ENCODE results near the gene GMEB2. TPM values are rescaled to one million over a fixed set of nuclear protein-coding genes. Genes with fewer than 3 reads are reported as not detected.

GMEB2 gene
- total RNA-seq, 1 experiment from 2014 or later: 19.6 TPM

GRCh38 chr20:63563225-63563935, 63.5 kb downstream of the GMEB2 start:
- BruUV-seq (replicated peaks): no TSS peak

GRCh38 chr20:63562461-63563224, 64.3 kb downstream of the GMEB2 start:
- ChIA-PET POLR2A (interaction anchor here (1.5 kb wide), 1 partner anchor 11 kb away, joined by 5 read pairs; the partner anchor contains the start of gene HELZ2), CTCF (interaction anchor here (0.8 kb wide), 1 partner anchor 25 kb away, joined by 3 read pairs; no protein-coding TSS in a partner anchor)
- Mint-ChIP-seq H3K9me3 (ENCODE audit: unreplicated experiment) (no peaks in the 10 kb centered on the region), H3K4me3 (ENCODE audit: unreplicated experiment) (no peak overlapping the region), H3K27me3 (ENCODE audit: insufficient read depth, unreplicated experiment) (no peaks in the 10 kb centered on the region), H3K27ac (ENCODE audit: low read depth, unreplicated experiment) (no peak overlapping the region), H3K36me3 (ENCODE audit: insufficient read depth, unreplicated experiment) (no peaks in the 10 kb centered on the region), H3K4me1 (ENCODE audit: insufficient read depth, unreplicated experiment) (no peaks in the 10 kb centered on the region)
- intact Hi-C loops (cut with micrococcal nuclease): no loop called here
- BruUV-seq (replicated peaks): no TSS peak
- no peak for DNase-seq (ENCODE audit: unreplicated experiment)
- TF ChIP-seq, protein P1, sequence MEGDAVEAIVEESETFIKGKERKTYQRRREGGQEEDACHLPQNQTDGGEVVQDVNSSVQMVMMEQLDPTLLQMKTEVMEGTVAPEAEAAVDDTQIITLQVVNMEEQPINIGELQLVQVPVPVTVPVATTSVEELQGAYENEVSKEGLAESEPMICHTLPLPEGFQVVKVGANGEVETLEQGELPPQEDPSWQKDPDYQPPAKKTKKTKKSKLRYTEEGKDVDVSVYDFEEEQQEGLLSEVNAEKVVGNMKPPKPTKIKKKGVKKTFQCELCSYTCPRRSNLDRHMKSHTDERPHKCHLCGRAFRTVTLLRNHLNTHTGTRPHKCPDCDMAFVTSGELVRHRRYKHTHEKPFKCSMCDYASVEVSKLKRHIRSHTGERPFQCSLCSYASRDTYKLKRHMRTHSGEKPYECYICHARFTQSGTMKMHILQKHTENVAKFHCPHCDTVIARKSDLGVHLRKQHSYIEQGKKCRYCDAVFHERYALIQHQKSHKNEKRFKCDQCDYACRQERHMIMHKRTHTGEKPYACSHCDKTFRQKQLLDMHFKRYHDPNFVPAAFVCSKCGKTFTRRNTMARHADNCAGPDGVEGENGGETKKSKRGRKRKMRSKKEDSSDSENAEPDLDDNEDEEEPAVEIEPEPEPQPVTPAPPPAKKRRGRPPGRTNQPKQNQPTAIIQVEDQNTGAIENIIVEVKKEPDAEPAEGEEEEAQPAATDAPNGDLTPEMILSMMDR (IDR thresholded peaks at IDR 0.05; ENCODE audit: unreplicated experiment): no peak

More at GRCh38 chr20:63563225-63563935, 63.5 kb downstream of the GMEB2 start:
- DNase-seq (ENCODE audit: unreplicated experiment): no peak
- CTCF ChIA-PET: no interaction called here
- TF ChIP-seq, protein P1 (IDR thresholded peaks at IDR 0.05; ENCODE audit: unreplicated experiment): no peak
- Mint-ChIP-seq H3K36me3 (ENCODE audit: insufficient read depth, unreplicated experiment) (no peaks in the 10 kb centered on the region), H3K27ac (ENCODE audit: low read depth, unreplicated experiment) (no peak overlapping the region), H3K9me3 (ENCODE audit: unreplicated experiment) (no peaks in the 10 kb centered on the region), H3K4me1 (ENCODE audit: insufficient read depth, unreplicated experiment) (no peaks in the 10 kb centered on the region), H3K4me3 (ENCODE audit: unreplicated experiment) (no peak overlapping the region), H3K27me3 (ENCODE audit: insufficient read depth, unreplicated experiment) (no peaks in the 10 kb centered on the region)
- intact Hi-C loops (cut with micrococcal nuclease): no loop called here
- POLR2A ChIA-PET: interaction anchor here (1.5 kb wide), 1 partner anchor 10 kb away, joined by 5 read pairs; the partner anchor contains the start of gene HELZ2

DNA sequence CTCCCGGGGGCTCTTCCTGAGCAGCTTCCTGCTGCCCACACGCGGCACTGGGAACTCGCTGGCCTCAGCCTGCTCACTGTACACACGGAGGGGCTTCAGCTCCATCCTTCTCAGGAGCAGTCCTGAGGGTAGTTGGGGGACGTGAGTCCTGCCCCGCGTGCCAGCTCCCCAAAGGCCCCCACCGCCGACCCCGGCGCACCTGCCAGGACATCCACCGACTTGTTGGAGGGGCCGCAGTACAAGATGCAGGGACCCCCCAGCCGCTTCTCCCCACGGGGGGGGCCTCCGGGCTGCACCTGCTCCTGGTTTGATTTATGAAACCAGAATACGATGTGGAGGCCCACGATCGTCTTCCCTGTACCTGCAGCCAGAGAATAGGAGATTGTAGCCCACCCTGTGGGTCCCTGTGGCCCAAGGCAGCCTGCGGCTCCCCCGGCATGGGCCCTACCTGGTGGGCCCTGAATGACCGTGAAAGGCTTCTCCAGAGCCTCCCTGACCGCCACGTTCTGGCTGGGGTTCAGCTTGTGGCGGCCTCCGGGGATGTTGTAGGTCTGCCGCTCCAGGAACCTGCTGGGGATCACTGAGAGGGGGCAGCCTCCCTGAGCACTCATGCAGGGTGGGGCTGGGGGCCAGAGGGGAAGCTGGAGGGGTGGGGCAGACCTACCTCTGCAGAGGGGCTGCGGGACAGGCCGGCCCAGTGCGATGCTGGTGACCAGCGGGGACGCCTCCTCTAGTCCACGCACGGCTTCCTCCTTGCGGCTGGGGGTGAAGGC, 65.1 kb downstream of the GMEB2 start:
- no peaks in the 10 kb centered on the region for H3K4me1 Mint-ChIP-seq (ENCODE audit: insufficient read depth, unreplicated experiment)
- no peaks in the 10 kb centered on the region for H3K27me3 Mint-ChIP-seq (ENCODE audit: insufficient read depth, unreplicated experiment)
- TF ChIP-seq, protein P1 (IDR thresholded peaks at IDR 0.05; ENCODE audit: unreplicated experiment): no peak
- no peaks in the 10 kb centered on the region for H3K9me3 Mint-ChIP-seq (ENCODE audit: unreplicated experiment)
- ChIA-PET CTCF (interaction anchor here (0.5 to 0.8 kb wide), 2 partner anchors 16 to 24 kb away, joined by 3 to 4 read pairs; no protein-coding TSS in a partner anchor), POLR2A (no interaction called here)
- H3K36me3 Mint-ChIP-seq (ENCODE audit: insufficient read depth, unreplicated experiment): no peaks in the 10 kb centered on the region
- no peak overlapping the region for H3K27ac Mint-ChIP-seq (ENCODE audit: low read depth, unreplicated experiment)
- H3K4me3 Mint-ChIP-seq (ENCODE audit: unreplicated experiment): no peak overlapping the region
- intact Hi-C loops (cut with micrococcal nuclease): no loop called here
- no peak for DNase-seq (ENCODE audit: unreplicated experiment)
- BruUV-seq (replicated peaks): no TSS peak
